NCI-H1048 (cell line): ENCODE data around the gene PEPD.
A peak's percentile ranks its signal among the peaks of the same experiment; 100 is the strongest.

ENCODE experiments used
- DNase-seq: peaks from one replicate; lab custom pipeline; 2025; lab: John Stamatoyannopoulos, UW

The PEPD gene

DNA sequence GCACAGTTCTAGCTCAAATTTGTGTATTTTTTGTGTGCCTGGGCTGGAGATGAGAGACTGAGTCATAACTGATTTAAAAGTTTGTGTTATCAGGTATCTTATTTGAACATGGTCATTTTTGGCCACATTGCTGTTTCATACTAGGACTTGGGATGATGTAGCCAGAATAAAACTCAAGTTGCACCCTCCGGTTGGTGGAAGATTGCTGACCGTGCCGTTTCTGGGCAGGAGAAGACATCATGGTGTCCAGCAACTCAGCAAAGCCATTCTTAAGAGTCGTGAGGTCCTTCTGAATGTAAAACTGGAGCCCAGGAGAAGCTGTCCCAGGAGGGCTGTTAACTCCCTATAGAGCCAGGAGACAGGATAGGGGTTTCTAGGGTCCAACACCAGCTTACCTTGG lies 140.5 kb downstream of the PEPD start:
- DNase-seq = no peak

DNA sequence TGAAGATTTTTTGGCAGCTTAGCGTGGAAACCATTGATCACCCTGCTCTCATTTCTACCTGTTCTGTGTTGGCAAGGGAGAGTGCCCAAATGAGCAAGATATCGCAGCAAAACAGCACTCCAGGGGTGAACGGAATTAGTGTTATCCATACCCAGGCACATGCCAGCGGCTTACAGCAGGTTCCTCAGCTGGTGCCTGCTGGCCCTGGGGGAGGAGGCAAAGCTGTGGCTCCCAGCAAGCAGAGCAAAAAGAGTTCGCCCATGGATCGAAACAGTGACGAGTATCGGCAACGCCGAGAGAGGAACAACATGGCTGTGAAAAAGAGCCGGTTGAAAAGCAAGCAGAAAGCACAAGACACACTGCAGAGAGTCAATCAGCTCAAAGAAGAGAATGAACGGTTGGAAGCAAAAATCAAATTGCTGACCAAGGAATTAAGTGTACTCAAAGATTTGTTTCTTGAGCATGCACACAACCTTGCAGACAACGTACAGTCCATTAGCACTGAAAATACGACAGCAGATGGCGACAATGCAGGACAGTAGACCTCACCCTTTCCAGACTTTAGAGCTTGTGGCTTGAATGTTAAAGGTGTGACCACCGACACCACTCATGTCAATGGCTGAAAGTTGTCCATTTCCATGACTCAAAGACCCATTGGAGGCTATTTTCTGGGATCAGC lies 142.3 kb downstream of the PEPD start:
- no peak for DNase-seq

GRCh38 chr19:33377586-33378475 lies 143.8 kb downstream of the PEPD start:
- DNase-seq = no peak

- DNase-seq = no peak
Observed at GRCh38 chr19:33376941-33377557, 144.5 kb downstream of the PEPD start.

DNA sequence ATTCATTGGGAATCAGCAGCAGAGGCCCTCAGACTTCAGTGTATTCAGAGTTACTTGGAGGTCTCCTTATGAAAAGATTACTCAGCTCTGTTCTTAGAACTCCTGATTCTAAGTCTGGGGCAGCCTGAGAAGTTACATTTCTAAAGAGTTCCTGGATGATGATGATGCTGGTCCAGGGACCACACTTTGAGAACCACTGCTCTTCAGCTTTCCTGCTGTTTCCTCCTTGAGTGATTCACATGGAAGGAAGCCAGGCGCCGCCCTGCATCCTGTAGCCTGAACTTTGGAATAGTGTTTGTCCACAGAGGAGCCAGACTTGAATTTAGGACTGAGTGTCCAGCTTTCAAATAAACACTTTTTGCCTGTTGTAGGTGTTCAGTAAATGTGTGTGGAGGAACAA lies 145.2 kb downstream of the PEPD start:
- no peak for DNase-seq

DNA sequence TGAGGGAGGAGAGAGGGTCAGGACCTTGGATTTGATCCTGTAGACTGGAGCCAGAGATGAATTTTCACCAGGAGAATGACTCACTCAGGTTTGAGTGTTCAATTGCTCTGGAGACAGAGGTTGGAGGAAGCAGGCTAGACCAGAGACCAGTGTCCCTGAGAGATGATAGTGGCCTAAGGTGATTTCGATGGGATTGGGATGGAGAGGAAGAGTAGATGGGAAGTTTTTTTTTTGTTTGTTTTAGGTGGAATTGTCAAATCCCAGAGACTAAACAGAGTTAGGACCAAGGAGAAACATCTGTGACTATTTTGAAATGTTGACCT lies 145.8 kb downstream of the PEPD start:
- DNase-seq = no peak

DNA sequence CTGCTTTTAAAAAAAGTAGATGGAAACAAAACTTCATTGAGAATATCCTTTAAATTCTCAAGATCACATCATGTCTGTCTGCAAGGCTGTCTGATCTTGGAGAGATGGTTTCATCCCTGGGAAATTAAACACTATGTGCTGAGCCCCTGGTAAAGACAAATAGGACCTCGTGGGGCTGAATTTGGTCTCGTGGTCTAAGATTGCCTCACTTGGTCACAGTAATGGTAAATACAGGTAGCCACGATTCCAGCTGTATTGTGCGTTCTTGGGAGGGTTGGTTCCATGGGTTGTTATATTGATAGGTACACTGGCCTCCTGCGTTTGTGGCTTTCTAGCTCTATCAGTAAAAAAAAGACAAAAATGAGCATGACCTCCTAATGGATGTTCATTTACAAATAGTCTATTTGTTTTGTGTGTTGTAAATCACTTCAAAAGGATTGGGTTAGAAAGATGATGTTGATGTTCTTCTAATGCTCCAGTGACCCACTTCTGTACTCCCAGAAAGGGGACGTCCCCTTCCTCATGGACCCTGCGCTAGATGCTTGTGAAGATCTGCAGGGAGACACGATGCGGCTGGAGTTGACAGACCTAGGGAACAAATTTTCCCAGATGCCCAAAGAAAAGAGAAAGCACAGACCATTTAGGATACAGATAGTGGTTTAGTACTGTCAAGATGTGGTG lies 146.3 kb downstream of the PEPD start:
- no peak for DNase-seq

GRCh38 chr19:33374236-33374714 lies 147.3 kb downstream of the PEPD start:
- DNase-seq = no peak

GRCh38 chr19:33373453-33374235 lies 147.9 kb downstream of the PEPD start, which contains the start of gene CEBPG:
Gene CEBPG, plus strand, starts transcription at chr19:33373709. Its CDS starts 5,531 bp downstream, at chr19:33379240.
- DNase-seq = peak; percentile 57

DNA sequence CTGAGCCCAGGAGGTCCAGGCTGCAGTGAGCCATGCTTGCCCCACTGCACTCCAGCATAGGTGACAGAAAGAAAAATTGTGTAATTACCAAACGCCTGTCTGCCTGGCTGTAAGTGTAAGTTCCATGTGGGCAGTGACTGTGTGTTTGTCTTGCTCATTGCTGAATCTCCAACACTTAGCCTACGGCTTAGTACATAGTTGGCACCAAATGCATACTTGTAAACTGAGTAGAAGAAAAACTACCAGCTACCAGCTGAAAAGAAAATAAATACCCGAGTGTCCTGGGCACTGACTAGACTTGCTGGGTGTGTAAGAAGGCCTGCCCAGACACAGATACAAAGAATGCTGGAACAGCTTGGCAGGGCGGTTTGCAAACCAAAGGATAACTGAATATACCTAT lies 150.8 kb downstream of the PEPD start:
- DNase-seq = no peak

DNA sequence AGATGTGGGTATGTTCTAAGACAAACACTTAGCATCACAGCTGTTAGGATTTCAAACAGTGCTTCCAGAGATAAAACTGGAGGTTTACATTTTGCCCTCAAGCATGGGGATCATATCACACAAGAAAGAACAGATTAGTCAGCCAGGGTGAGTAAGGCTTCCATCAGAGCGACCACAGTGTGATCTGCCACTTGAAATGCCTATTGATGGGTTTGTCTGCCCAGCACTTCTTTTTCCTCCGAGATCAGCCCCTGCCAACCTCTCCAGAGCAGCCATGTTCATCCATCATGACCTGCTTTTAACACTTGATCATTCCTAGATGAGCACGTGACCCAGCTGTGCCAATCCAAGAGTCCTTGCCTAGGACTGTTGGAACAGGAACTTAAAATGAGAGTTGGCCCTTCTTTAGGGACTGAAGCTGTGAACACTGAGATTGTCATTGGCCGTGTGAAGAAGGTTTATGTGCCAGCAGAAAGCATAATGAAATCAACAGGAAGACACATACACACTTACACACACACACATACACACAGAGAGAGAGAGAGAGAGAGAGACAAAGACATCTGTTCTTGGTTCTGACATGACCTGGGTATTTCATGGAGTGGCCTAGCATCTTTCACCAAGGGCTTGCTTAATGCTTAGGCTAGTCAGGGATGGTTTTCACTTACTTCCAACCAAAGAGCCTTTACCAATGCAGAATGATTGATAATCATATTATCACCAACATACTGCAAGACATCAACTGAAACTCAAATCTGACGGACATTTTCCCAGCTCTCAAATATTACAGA lies 153.3 kb downstream of the PEPD start:
- DNase-seq = no peak

DNA sequence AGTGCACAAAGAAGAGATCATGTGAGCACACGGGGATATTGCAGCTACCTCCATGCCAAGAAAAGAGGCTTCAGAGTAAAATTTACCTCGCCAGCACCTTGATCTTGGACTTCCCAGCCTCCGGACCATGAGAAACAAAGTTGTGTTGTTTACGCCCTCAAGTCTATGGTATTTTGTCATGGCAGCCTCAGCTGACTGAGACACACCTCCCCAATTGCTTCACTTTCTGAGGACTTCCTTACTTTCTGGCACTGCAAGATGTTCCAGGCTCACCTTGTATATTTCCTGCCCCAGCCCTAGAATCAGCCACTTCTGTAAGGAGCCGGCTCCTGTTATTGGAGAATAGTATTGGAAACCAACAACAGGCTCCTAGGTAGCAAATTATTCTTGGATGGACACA lies 154.7 kb downstream of the PEPD start:
- no peak for DNase-seq

DNA sequence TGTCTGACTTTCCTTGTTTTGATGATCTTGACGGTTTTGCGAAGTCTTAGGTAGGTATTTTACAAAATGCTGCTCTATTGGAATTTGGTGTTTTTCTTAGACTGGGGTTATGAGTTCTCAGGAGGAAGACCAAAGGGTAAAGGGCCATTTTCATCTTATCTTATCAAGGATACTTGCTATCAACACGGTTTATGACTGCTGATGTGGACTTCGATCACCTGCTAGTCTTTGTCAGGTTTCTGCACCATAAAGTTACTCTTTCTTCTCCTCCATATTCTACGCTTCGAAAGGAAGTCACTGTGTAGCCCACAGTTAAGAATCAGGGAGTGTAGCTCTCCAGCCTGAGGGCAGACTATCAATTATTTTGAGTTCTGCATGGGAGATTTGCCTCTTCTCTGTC lies 155.5 kb downstream of the PEPD start:
- no peak for DNase-seq

DNA sequence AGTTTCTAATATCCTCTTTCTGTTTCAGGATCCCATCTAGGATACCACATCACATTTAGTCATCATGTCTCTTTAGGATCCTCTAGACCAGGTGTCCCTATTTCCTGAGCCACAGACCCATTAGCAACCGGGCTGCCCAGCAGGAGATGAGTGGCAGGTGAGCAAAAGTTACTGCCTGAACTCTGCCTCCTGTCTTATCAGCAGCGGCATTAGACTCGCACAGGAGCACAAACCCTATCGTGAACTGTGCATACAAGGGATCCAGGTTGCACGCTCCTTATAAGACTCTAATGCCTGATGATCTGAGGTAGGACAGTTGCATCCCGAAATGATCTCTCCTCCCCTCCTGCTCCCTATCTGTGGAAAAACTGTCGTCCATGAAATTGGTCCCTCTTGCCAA lies 155.9 kb downstream of the PEPD start:
- DNase-seq = no peak

GRCh38 chr19:33363476-33363875 lies 158.1 kb downstream of the PEPD start:
- no peak for DNase-seq

DNA sequence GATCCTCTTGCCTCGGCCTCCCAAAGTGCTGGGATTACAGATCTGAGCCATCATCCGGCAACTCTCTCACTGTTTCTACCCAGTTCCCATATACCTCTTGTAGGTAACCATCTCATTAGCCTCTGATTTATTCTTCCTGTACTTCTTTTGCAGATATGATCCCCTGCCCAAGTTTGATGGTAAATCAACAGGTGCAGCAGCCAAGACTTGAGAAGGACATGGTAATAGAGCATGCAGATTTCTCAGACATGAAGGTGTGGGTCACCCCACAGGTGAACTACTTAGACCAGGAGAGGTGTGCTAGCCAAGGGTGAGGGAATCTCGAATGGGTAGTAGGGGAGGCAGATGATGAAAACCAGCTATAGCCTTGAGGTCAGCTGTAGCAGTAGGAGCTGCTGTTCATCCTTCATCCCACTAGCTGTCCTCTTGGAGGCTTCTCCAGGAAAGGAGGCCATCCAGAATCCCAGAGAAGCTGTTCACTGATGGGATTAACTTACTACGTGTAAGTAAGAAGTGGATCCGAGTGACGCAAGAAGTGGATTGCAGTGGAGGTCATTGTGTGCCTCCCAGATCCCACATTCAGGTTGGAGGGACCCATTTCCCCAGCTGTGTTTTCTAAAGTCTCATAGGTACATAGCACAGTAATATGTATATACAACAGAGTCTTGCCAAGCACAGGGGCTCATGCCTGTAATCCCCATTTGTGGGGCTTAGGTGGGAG lies 158.9 kb downstream of the PEPD start:
- DNase-seq = no peak

GRCh38 chr19:33359581-33359980 lies 162.0 kb downstream of the PEPD start:
- no peak for DNase-seq

GRCh38 chr19:33358408-33358807 lies 163.2 kb downstream of the PEPD start:
- DNase-seq = no peak

DNA sequence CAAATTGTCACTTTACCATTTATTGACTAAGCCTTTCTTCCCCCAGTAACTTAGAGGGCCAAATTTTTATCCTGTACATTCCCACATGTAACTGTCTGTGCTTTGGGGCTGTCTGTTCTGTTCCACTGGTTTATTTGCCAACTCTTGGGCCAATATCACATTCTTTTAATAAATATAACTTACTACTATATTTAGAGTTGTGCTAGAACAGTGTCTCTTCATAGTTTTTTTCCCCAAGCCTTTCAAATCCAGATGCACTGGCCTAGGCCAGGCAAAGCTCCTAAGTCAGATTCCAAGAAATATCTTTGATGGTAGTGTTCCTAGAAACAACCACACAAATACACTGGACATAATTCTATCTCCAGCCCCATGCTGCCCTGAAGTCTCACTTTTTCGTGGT lies 164.0 kb downstream of the PEPD start:
- DNase-seq = no peak

- no peak for DNase-seq
Observed at GRCh38 chr19:33355535-33355934, 166.1 kb downstream of the PEPD start.
